Right hindlimb (tissue), 1 donor: ENCODE data around the gene MED25.

ENCODE experiments used
- DNase-seq: peaks from one replicate; pipeline ENCODE4 v3.0.0-alpha.2; 2018

Gene MED25

GRCh38 chr19:49859682-49860335, 41.7 kb downstream of the MED25 start:
- DNase-seq: no peak

- no peak for DNase-seq
These were observed 42.4 kb downstream of the MED25 start for GRCh38 chr19:49860336-49861102.

- peak; percentile 76 for DNase-seq
These were observed 43.0 kb downstream of the MED25 start for GRCh38 chr19:49861107-49861506.

- DNase-seq: peak; percentile 25
These were observed 43.7 kb downstream of the MED25 start for GRCh38 chr19:49861541-49862378.

GRCh38 chr19:49862391-49863253, 44.5 kb downstream of the MED25 start:
- DNase-seq: peak; percentile 39

- no peak for DNase-seq
These were observed 45.3 kb downstream of the MED25 start for GRCh38 chr19:49863254-49863934.

GRCh38 chr19:49863935-49864320, 45.8 kb downstream of the MED25 start:
- peak; percentile 24 for DNase-seq

- DNase-seq: no peak
These were observed 46.8 kb downstream of the MED25 start for GRCh38 chr19:49864890-49865289.

- DNase-seq: peak; percentile 96
These were observed 49.1 kb downstream of the MED25 start, which contains the start of gene PNKP for GRCh38 chr19:49866933-49867782. Gene PNKP, minus strand, starts transcription at chr19:49867576. Its CDS starts 372 bp downstream, at chr19:49867204.

- no peak for DNase-seq
These were observed 51.0 kb downstream of the MED25 start for GRCh38 chr19:49869009-49869483.

- peak; percentile 99 for DNase-seq
These were observed 51.6 kb downstream of the MED25 start for GRCh38 chr19:49869484-49870308.

- DNase-seq: no peak
These were observed 52.3 kb downstream of the MED25 start for GRCh38 chr19:49870309-49870901.

- no peak for DNase-seq
These were observed 53.4 kb downstream of the MED25 start for GRCh38 chr19:49871349-49871985.

- no peak for DNase-seq
These were observed 54.4 kb downstream of the MED25 start for GRCh38 chr19:49872245-49873128.

GRCh38 chr19:49873129-49873521, 55.0 kb downstream of the MED25 start:
- DNase-seq: no peak

GRCh38 chr19:49873834-49874233, 55.7 kb downstream of the MED25 start:
- DNase-seq: no peak

- DNase-seq: no peak
These were observed 56.5 kb downstream of the MED25 start for GRCh38 chr19:49874503-49875157.
